SW480 (cell line): ENCODE measurements around the gene VPS35L.

Source experiments
- DNase-seq: peaks from one replicate; pipeline ENCODE4 v3.0.0-alpha.2; 2016; ENCODE audit warnings: low spot score

Gene VPS35L

DNA sequence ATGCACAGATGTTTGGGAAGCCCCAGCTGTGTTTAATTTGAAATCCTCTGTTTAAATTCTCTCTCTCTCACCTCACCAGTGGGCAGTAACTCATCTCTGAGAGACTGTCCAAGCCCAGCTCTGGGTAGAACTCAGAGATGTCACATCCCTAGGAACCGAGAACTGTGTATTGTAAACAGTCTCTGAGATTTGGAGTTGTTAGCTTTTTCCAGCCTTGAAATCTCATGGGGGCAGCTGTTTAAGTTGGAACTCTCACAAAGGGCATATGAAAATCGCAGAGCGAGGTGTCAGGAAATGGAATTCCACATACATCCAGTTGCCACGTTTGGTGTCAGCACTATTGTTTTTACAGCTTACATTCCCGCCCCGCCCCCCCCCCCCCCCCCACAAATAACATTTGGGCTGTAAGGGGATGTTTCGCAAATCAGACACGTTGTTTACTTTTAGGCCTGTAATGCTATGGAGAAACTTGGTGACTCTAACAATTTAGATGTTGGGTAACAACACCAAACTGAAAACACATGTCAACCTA, 34.3 kb downstream of the VPS35L start:
- no peak for DNase-seq

DNA sequence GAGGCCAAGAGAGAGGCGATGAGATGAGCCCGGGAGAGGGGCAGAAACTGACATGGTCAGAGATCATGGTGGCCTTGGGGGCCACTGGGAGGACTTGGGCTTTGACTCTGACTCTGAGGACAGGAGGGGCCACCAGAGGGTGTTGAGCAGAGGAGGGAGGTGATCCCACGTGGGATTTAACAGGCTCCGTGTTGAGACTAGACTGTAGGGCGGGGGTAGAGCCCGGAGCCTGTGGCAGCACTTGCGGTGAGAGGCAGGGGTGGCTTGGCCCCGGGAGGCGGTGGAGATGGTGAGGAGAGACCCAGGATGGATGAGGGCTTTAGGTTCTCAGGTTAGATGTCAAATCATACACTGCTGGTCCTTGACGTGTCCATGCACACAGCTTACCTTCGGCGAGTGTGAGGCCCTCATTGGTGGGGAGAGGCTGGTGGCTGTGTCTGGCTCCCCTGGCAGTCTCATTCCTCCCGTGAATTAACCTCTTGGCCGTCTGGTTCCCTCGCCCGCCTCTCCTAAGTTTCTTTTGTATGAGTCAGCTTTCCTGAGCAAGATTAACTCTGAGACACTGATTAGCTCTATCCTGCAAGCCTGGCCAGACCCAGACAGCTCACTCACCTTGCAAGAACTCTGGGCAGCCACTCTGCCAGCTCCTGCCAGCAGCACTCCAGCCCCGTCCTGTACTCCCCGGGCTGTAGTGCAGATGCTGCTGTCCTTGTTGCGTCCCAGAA, 39.7 kb downstream of the VPS35L start:
- peak; percentile 2 for DNase-seq

- DNase-seq: no peak
These were observed 43.5 kb downstream of the VPS35L start for GRCh38 chr16:19598805-19599510.

DNA sequence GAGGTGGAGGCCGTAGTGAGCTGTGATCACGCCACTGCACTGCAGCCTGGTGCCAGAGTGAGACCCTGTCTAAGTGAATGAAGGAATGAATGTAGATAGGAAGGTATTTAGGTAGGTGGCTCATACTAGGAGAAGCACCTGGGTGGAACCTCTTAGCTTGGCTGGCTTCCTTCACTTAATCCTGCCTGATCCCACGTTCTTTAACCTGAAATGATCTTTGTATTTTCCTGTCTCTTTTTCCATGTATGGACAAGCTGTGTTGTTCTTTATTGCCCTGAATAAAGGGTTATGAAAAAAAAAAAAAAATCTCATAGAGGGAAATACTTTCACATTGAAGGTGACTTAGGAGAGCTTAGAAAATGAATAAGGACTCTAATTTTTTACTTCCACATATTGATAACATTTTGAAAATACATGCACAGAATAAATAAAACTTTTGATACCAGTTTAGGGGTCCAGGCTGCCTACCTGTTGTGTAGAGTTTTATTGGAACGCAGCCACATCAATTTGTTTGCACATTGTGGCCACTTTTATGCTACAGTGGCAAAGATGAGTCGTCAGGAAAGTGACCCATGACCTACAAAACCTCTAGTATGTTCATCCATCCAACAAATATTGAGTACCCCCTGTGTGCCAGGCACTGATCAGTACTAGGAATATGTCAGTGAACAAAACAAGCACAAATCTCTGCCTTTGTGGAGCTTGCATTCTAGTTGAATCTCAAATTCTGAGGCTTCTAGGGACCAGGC, 44.6 kb downstream of the VPS35L start:
- DNase-seq: no peak

DNA sequence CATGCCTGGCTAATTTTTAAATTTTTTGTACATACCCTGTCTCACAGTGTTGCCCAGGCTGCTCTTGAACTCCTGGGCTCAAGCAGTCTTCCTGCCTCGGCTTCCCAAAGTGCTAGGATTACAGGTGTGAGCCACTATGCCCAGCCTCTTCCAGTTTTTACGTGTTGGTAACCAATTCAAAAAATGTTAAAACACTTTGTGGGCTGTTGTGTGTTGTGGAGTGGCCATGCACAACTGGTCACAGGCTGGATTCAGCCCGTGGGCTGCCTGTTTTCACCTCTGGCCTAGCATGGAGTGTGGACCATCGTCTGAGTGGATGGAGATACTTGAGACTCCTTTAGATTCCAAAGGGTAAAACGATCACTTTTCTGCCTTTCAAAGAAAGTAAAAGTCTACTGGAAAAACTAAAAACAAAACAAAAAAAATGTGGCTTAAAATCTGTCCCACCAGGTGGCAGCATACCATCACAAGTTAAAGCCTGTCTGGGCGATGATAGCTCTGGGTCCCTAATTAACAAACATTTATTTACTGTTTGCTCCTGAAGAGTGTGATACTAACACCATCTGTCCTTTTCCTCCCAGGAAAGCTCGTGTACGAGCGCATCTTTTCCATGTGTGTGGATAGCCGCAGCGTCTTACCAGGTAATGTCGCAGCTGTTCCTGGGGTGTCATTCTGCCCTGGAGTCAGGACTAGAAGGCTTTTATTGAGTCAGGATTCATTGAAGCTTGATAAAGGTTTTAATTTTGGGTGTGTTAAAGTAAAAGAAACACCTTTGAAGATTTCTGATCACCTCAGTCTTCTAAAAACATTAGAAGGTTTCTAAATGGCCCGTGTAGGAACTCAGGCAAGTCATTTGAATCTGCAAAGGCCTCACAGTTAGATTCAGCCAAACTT, 45.8 kb downstream of the VPS35L start:
- peak; percentile 43 for DNase-seq

- no peak for DNase-seq
These were observed 49.4 kb downstream of the VPS35L start for GRCh38 chr16:19604911-19605310.

DNA sequence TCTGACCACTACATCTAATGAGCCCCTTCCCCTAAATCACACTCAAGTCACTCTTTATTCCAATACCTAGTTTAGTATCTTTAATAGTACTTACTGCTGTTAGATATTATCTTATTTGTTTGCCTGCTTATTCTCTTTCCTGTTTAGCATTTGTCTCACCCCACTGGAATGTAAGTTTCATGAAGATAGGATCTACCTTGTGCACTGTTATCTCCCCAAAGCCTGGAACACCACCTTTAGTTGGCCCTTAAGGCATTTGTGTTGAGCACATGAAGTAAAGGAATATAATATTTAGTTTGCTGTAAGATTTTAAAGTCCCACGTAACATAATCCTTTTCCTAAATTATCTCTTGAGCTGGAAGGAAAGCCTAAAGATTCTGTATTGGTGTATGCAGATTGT, 50.2 kb downstream of the VPS35L start:
- DNase-seq: no peak

DNA sequence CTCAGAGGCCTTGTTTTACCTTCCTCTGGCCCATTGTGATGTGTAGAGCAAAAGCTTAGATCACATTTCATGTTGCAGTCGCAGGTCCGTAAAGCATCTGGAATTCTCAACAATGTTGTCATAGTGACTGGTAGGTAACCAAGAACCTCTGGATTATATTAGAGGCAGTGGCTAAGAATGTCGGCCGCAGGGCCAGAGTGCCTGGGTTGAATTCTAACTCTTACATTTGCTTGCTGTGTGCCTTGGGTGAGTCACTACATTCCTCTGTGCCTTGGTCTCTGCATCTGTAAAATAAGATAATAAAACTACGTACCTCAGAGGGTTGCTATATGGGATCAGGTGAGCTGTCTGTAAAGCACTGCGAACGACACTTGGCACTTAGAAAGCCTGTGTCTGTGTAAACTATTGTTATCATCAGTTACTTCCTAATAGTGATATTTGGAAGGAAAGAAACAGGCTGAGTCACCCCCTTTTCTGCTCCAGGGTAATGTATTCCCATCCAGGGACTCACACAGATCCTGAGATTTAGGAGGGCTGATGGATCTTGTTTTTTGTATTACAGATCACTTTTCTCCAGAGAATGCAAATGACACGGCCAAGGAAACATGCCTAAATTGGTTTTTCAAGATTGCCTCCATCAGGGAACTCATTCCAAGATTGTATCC, 52.2 kb downstream of the VPS35L start:
- DNase-seq: no peak

- DNase-seq: no peak
These were observed 53.9 kb downstream of the VPS35L start for GRCh38 chr16:19609359-19609758.

GRCh38 chr16:19610200-19610599, 54.7 kb downstream of the VPS35L start:
- no peak for DNase-seq

- no peak for DNase-seq
These were observed 58.3 kb downstream of the VPS35L start for GRCh38 chr16:19613834-19614233.

GRCh38 chr16:19616241-19616640, 60.7 kb downstream of the VPS35L start:
- no peak for DNase-seq

- DNase-seq: no peak
These were observed 63.4 kb downstream of the VPS35L start for GRCh38 chr16:19618876-19619275.

DNA sequence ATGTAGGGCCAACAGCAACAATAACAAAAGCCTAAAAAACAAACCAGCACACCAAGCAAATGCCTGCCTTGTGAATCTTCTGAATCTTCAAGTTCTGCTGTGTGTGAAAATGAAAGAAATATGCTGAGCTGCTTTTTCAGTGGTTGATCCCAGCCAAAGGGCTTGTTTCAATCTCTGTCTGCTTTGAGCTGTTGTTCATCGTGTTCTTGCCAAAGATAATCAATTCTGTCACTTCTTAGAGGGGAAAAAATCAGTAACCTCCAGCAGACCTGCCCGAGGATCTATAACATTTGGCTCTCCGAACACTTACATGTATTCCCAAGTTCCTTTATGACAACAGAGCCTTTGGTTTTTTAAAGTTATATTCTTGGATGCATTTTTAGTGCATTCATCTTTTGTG, 65.9 kb downstream of the VPS35L start:
- DNase-seq: no peak

DNA sequence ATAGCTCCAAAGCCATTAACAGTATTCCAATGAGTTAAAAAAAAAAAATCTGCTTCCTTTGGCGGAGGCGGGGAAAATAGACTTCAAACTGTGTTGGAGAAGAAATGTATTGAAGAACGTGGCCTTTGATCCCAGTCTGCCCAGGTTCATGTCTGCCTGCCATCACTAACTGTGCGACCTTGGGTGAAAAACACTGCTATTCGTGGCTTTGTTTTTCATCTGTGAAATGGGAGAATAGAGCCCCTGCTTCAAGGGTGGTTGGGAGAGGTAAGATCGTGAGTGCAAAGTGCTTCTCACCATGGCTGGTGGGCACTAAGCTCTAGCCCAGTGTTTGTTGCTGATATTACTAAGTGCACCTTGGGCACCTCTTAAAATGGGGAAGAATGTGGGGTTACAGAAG, 69.5 kb downstream of the VPS35L start:
- no peak for DNase-seq

DNA sequence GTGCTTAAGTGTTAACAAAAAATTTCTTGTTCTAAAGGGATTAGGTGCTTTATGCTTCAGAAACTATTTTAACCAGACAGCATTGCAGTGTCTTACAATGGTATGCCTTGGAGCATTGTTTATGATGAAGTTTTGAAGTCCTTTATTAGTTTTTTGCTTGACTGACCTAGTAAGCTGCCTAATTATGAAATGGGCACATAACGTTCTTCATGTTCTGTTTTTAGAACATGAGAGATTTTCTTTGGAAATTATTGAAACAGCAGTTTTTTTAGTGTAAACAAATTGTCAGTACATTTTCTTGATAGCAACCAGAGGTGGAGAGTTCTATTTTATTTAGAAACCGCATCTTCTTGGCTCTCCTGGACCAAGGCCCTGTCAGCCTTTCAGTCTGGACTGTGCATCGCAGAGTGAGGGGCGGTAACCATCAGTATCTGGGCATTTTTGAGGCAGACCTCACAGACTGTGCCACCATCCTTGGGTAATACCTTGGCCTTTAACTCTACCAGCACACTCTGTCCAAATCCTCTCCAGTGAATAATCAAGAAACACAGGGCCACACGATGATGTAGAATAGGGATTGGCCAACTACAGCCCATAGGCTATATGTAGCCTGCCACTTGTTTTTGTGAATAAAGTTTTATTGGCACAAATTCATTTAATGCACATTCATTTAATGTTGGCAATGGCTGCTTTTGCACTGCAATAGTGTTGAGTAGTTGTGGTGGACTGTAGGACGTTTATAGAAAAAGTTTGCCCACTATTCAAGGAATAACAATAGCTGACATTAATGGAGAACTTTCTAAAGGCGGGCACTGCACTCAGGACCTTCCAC, 81.1 kb downstream of the VPS35L start:
- no peak for DNase-seq

DNA sequence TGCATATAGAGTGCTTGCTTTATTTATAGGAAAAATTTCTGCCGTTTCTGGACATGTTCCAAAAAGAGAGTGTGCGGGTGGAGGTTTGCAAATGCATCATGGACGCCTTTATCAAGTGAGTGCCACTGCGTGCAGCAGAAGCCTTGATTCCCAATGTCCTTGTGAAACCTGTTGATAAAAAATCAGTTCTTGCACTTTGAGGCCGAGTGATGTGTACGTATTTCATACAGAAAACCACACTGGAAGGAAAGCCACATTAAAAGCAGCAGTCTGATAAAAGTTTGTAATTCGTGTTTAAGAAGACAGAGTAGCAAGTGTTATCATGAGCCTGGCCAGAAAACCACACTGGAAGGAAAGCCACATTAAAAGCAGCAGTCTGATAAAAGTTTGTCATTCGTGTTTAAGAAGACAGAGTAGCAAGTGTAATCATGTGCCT, 84.5 kb downstream of the VPS35L start:
- peak; percentile 79 for DNase-seq

GRCh38 chr16:19642501-19642900, 87.0 kb downstream of the VPS35L start:
- no peak for DNase-seq

- DNase-seq: no peak
These were observed 89.4 kb downstream of the VPS35L start for GRCh38 chr16:19644877-19645276.

DNA sequence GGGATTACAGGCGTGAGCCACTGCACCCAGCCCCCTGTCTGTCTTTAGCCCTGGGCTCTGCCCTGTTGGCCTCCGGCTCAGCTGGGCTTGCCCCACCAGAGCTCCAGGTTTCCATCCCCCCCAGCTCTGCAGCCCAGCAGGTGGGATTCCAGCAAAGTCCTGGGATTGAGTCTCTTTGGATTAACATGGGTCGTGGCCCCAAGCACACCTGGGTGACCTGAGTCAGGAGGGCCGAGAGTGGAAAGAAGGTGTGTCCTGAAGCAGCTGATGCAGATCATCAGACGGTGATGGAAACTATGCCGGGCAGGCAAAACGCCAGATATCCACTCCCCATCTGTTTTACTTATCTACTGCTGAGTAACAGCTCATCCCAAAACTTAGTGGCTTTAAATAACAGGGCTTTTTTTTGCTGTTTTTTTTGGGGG, 90.1 kb downstream of the VPS35L start:
- DNase-seq: no peak
